Activated B cell treated with CpG ODN at 0.5 μM for 24 hours (primary cell): Measurements from ENCODE around the gene DNAH1. TPM values are rescaled to one million over a fixed set of nuclear protein-coding genes. Genes with fewer than 3 reads are reported as not detected.

Experiments
- ATAC-seq: fragments of 200-7000 bp; cut with Tn5 transposase; one replicate; pipeline ENCODE4 v1.10.0; 2021; ENCODE audit warnings: low read depth, mild to moderate bottlenecking, moderate library complexity
- CTCF ChIA-PET: fragments of 350-600 bp; sonication (Branson Sonifier 250); formaldehyde crosslinking; loops from one replicate; lab custom pipeline; 2021; ENCODE audit warnings: antibody characterized with exemption; lab: Charles Lee
- POLR2A ChIA-PET: fragments of 350-600 bp; sonication (Branson Sonifier 250); formaldehyde crosslinking; loops from one replicate; lab custom pipeline; 2021; ENCODE audit warnings: antibody characterized with exemption; lab: Charles Lee
- DNase-seq: peaks from one replicate; pipeline ENCODE4 v3.0.0; 2022
- H3K27ac Mint-ChIP-seq: one replicate; pipeline ENCODE4 v1.8.0; 2020; ENCODE audit warnings: mixed read lengths
- H3K27me3 Mint-ChIP-seq: one replicate; pipeline ENCODE4 v1.8.0; 2021; ENCODE audit warnings: mixed read lengths
- H3K36me3 Mint-ChIP-seq: one replicate; pipeline ENCODE4 v1.8.0; 2021; ENCODE audit warnings: low read depth, mixed read lengths
- H3K4me1 Mint-ChIP-seq: one replicate; pipeline ENCODE4 v1.8.0; 2021; ENCODE audit warnings: mixed read lengths
- H3K4me3 Mint-ChIP-seq: one replicate; pipeline ENCODE4 v1.8.0; 2020; ENCODE audit warnings: mild to moderate bottlenecking, mixed read lengths
- H3K9me3 Mint-ChIP-seq: one replicate; pipeline ENCODE4 v1.8.0; 2020; ENCODE audit warnings: mixed read lengths
- CTCF ChIP-seq: fragments of 200-600 bp; IDR thresholded peaks from one replicate; pipeline ENCODE4 v1.8.0; 2022; ENCODE audit warnings: antibody characterized with exemption, mild to moderate bottlenecking
- intact Hi-C: fragments of 100-400 bp; cut with micrococcal nuclease; formaldehyde crosslinking; loops from one replicate; pipeline ENCODE4 v1.15.1; 2024
- total RNA-seq: library from RNA; stranded (reverse); gene quantifications from 2 replicates; pipeline ENCODE4 v1.2.3, GENCODE V29; 2022

Gene DNAH1
- total RNA-seq, 1 donor from 2014 or later: 25.8 TPM

- intact Hi-C loops: no loop called here
- Mint-ChIP-seq H3K27me3 (peaks cover 3% of the 10 kb centered on the region), H3K36me3 (no peaks in the 10 kb centered on the region), H3K4me1 (peaks cover 2% of the 10 kb centered on the region), H3K27ac (no peak overlapping the region), H3K4me3 (no peak overlapping the region), H3K9me3 (no peaks in the 10 kb centered on the region)
- TF ChIP-seq CTCF: no peak
- ChIA-PET CTCF (no interaction called here), POLR2A (no interaction called here)
- DNase-seq (no peak), ATAC-seq (no peak)
These were observed 123.5 kb downstream of the DNAH1 start for GRCh38 chr3:52439426-52440248.

- DNase-seq (no peak), ATAC-seq (no peak)
- CTCF ChIA-PET: no interaction called here
- TF ChIP-seq CTCF: no peak
- H3K36me3 Mint-ChIP-seq: no peaks in the 10 kb centered on the region
- intact Hi-C loops: no loop called here
- POLR2A ChIA-PET: interaction anchor here (1.0 kb wide), 1 partner anchor 28 kb away, joined by 3 read pairs; no protein-coding TSS in a partner anchor
- H3K9me3 Mint-ChIP-seq: no peaks in the 10 kb centered on the region
- no peak overlapping the region for H3K4me3 Mint-ChIP-seq
- peaks cover 3% of the 10 kb centered on the region for H3K27me3 Mint-ChIP-seq
- H3K4me1 Mint-ChIP-seq: peaks cover 5% of the 10 kb centered on the region
- no peak overlapping the region for H3K27ac Mint-ChIP-seq
These were observed 124.1 kb downstream of the DNAH1 start for GRCh38 chr3:52440249-52440551.

- intact Hi-C loops: no loop called here
- H3K36me3 Mint-ChIP-seq: no peaks in the 10 kb centered on the region
- ChIA-PET POLR2A (interaction anchor here (1.0 kb wide), 1 partner anchor 28 kb away, joined by 3 read pairs; no protein-coding TSS in a partner anchor), CTCF (no interaction called here)
- no peak for DNase-seq
- ATAC-seq: no peak
- H3K27me3 Mint-ChIP-seq: peaks cover 3% of the 10 kb centered on the region
- no peaks in the 10 kb centered on the region for H3K9me3 Mint-ChIP-seq
- no peak overlapping the region for H3K27ac Mint-ChIP-seq
- H3K4me3 Mint-ChIP-seq: no peak overlapping the region
- no peak for TF ChIP-seq CTCF
- peaks cover 5% of the 10 kb centered on the region for H3K4me1 Mint-ChIP-seq
These were observed 124.6 kb downstream of the DNAH1 start for GRCh38 chr3:52440671-52441070.

- DNase-seq: no peak
- TF ChIP-seq CTCF: no peak
- H3K27ac Mint-ChIP-seq: no peak overlapping the region
- peaks cover 5% of the 10 kb centered on the region for H3K4me1 Mint-ChIP-seq
- H3K36me3 Mint-ChIP-seq: no peaks in the 10 kb centered on the region
- ChIA-PET CTCF (no interaction called here), POLR2A (interaction anchor here (1.0 kb wide), 1 partner anchor 29 kb away, joined by 3 read pairs; no protein-coding TSS in a partner anchor)
- H3K27me3 Mint-ChIP-seq: peaks cover 3% of the 10 kb centered on the region
- intact Hi-C loops: no loop called here
- H3K9me3 Mint-ChIP-seq: no peaks in the 10 kb centered on the region
- H3K4me3 Mint-ChIP-seq: no peak overlapping the region
- ATAC-seq: no peak
These were observed 125.1 kb downstream of the DNAH1 start for GRCh38 chr3:52441091-52441771.

- Mint-ChIP-seq H3K4me1 (peaks cover 5% of the 10 kb centered on the region), H3K27me3 (peaks cover 3% of the 10 kb centered on the region), H3K4me3 (no peak overlapping the region), H3K27ac (no peak overlapping the region), H3K36me3 (no peaks in the 10 kb centered on the region), H3K9me3 (no peaks in the 10 kb centered on the region)
- POLR2A ChIA-PET: no interaction called here
- DNase-seq: no peak
- no peak for ATAC-seq
- no peak for TF ChIP-seq CTCF
- intact Hi-C loops: no loop called here
- CTCF ChIA-PET: no interaction called here
These were observed 125.7 kb downstream of the DNAH1 start for GRCh38 chr3:52441772-52442332.
